Measurements from ENCODE around the gene CAMK1G. TPM values are rescaled to one million over a fixed set of nuclear protein-coding genes. Genes with fewer than 3 reads are reported as not detected.

CAMK1G gene
- total and polyA plus RNA-seq, 2 donors (not counting 3 experiments of a cell fraction or from before 2014, with no cell fraction given): not detected

DNA sequence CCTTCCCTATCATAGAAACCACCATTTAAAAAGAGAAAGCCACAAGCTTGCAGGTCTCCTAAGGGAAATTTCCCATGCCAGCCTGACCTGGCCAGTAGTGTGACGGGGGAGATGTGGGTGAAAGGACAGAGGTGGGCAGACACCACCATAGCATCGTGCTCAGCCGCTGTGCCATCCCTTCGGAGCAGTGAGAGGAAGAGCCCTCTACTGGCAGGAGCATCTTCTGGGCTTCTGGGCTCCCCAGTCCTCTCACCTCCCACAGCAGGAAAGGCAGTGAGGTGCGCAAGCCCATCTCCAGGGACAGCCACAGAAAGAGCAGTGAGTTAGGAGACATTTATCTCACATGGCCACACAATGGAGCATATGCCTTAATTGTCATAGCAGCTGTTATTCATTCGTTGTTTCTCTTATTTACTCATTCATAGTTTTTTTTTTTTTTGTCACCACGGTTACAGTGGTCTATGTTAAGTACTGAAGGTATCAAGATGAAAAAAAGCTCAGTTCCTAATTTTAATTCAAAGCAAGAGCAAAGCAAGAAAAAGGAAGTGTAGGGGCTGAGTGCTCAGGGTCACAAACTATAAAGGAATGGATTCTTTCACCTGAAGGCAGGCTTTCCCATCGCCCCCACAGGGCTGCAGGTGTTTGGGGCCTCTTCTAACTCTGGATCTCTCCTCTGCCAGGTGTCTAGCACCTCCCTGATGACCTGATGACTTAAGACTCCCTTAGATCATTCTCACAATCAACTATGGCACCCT is 48.8 kb upstream of the CAMK1G start:
- POLR2A ChIA-PET: no interaction called here
- intact Hi-C loops (cut with micrococcal nuclease): no loop called here

More for the DNA sequence above, 48.8 kb upstream of the CAMK1G start:
- no peaks in the 10 kb centered on the region for H3K27me3 ChIP-seq (ENCODE audit: control insufficient read depth in 2 of 2, insufficient read depth in 2 of 2, low read length in 2 of 2)
- no peak overlapping the region for H3K4me3 ChIP-seq (replicated peaks in 1 of 3; ENCODE audit: insufficient read depth in 1 of 3, low read depth in 1 of 3, low read length in 3 of 3)
- FAIRE-seq: no peak
- no peaks in the 10 kb centered on the region for H3K4me1 ChIP-seq (ENCODE audit: control insufficient read depth, extremely low read depth, insufficient read depth, low read length)
- BruUV-seq (replicated peaks): no TSS peak
- no peaks in the 10 kb centered on the region for H3K9me3 ChIP-seq (replicated peaks; ENCODE audit: control insufficient read depth, insufficient read depth, low read length)
- no peaks in the 10 kb centered on the region for H3K9me1 ChIP-seq (replicated peaks; ENCODE audit: control insufficient read depth, extremely low read depth, insufficient read depth, low read length)
- TF ChIP-seq POLR2A (IDR thresholded peaks at IDR 0.05; ENCODE audit: low read depth, low read length) (no peak), JUN (IDR thresholded peaks at IDR 0.05; ENCODE audit: borderline replicate concordance, insufficient read depth, insufficient read length, low read depth) (no peak), EZH2 (IDR thresholded peaks at IDR 0.05; ENCODE audit: borderline replicate concordance, low read depth, low read length, severe bottlenecking) (no peak), FOS (IDR thresholded peaks at IDR 0.05; ENCODE audit: borderline replicate concordance, insufficient read depth, low read length) (no peak), POLR2AphosphoS5 (IDR thresholded peaks at IDR 0.05; ENCODE audit: insufficient read depth, low read depth, low read length) (no peak), MYC (IDR thresholded peaks at IDR 0.05; ENCODE audit: low read depth, low read length) (no peak), GATA2 (IDR thresholded peaks at IDR 0.05; ENCODE audit: insufficient read depth, insufficient read length, low read depth, low read length) (no peak)
- TF ChIP-seq, protein P1, sequence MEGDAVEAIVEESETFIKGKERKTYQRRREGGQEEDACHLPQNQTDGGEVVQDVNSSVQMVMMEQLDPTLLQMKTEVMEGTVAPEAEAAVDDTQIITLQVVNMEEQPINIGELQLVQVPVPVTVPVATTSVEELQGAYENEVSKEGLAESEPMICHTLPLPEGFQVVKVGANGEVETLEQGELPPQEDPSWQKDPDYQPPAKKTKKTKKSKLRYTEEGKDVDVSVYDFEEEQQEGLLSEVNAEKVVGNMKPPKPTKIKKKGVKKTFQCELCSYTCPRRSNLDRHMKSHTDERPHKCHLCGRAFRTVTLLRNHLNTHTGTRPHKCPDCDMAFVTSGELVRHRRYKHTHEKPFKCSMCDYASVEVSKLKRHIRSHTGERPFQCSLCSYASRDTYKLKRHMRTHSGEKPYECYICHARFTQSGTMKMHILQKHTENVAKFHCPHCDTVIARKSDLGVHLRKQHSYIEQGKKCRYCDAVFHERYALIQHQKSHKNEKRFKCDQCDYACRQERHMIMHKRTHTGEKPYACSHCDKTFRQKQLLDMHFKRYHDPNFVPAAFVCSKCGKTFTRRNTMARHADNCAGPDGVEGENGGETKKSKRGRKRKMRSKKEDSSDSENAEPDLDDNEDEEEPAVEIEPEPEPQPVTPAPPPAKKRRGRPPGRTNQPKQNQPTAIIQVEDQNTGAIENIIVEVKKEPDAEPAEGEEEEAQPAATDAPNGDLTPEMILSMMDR (IDR thresholded peaks at IDR 0.05; ENCODE audit: extremely low read depth in 1 of 2, insufficient read depth in 1 of 2, low read depth in 1 of 2, low read length in 2 of 2): no peak
- TF ChIP-seq, protein P2, sequence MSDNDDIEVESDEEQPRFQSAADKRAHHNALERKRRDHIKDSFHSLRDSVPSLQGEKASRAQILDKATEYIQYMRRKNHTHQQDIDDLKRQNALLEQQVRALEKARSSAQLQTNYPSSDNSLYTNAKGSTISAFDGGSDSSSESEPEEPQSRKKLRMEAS (IDR thresholded peaks at IDR 0.05; ENCODE audit: insufficient read depth, insufficient read length): no peak
- dilution Hi-C loops (cut with MboI; ENCODE audit: extremely low pct_ligation_motif_present, low sequenced_read_pairs): no loop called here
- no peak overlapping the region for H3K27ac ChIP-seq (ENCODE audit: insufficient read depth, low read depth, low read length)
- no peak overlapping the region for H2AFZ ChIP-seq (ENCODE audit: low read depth, low read length)
- no peaks in the 10 kb centered on the region for H3K79me2 ChIP-seq (ENCODE audit: control insufficient read depth, insufficient read depth, low read length)
- H3K9ac ChIP-seq (replicated peaks; ENCODE audit: extremely low read depth, insufficient read depth, low read length): no peak overlapping the region
- DNase-seq (ENCODE audit: low read depth, low spot score): no peak
- CTCF ChIA-PET: no interaction called here
- no peaks in the 10 kb centered on the region for H3K36me3 ChIP-seq (ENCODE audit: control insufficient read depth in 2 of 2, extremely low read depth in 1 of 2, insufficient read depth in 2 of 2, low read length in 2 of 2)
- H4K20me1 ChIP-seq (replicated peaks; ENCODE audit: control insufficient read depth, extremely low read depth, insufficient read depth, low read length): no peaks in the 10 kb centered on the region
- no peak overlapping the region for H3K4me2 ChIP-seq (ENCODE audit: insufficient read depth, low read length)

Data from endothelial cell of umbilical vein (primary cell).